PC-9 (cell line): ENCODE data around the gene GPR157.

ENCODE experiments used
- EZH2 ChIP-seq: fragments of 200-600 bp; sonication (generic); IDR thresholded peaks from 2 replicates; pipeline ENCODE4 v1.8.0; 2017; ENCODE audit warnings: antibody characterized with exemption, low read depth
- TF ChIP-seq, protein P1 (sequence below): fragments of 200-600 bp; sonication (generic); conservative IDR thresholded peaks from 2 replicates; pipeline ENCODE4 v1.6.1; 2017; ENCODE audit warnings: mixed run types, antibody characterized with exemption, mild to moderate bottlenecking, moderate library complexity

DNA sequence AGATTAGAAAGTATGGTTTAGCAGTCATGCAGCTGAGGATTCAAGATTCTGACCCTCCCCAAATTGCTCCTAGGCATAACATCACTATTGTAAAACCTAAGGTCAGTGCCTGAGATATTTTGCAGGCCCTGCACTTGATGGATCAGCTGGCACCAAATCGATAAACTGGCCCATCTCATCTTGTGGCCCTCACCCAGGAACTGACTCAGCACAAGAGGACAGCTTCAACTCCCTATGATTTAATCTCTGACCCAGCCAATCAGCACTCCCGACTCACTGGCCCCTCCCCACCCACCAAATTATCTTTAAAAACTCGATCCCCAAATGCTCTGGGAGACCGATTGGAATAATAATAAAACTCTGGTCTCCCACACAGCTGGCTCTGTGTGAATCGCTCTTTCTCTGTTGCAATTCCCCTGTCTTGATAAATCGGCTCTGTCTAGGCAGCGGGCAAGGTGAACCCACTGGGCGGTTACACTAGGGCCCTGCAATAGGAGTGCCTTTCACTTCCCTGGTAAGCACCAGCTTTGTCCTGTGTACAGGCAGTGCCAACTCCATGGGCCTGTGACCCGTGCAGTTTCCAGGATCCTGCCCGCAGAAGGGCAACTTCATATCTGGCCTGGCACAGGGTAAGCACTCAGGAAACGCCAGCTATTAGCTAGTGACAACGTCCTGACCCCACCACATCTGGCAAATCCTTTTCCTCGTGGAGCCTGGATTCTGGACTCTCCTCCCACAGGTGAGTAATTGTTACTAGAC, 30.8 kb downstream of the GPR157 start:
- TF ChIP-seq, protein P1, sequence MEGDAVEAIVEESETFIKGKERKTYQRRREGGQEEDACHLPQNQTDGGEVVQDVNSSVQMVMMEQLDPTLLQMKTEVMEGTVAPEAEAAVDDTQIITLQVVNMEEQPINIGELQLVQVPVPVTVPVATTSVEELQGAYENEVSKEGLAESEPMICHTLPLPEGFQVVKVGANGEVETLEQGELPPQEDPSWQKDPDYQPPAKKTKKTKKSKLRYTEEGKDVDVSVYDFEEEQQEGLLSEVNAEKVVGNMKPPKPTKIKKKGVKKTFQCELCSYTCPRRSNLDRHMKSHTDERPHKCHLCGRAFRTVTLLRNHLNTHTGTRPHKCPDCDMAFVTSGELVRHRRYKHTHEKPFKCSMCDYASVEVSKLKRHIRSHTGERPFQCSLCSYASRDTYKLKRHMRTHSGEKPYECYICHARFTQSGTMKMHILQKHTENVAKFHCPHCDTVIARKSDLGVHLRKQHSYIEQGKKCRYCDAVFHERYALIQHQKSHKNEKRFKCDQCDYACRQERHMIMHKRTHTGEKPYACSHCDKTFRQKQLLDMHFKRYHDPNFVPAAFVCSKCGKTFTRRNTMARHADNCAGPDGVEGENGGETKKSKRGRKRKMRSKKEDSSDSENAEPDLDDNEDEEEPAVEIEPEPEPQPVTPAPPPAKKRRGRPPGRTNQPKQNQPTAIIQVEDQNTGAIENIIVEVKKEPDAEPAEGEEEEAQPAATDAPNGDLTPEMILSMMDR = no peak
- no peak for TF ChIP-seq EZH2
